ENCODE measurements around the gene ZNF592. TPM values are rescaled to one million over a fixed set of nuclear protein-coding genes. Genes with fewer than 3 reads are reported as not detected.
A peak's percentile ranks its signal among the peaks of the same experiment; 100 is the strongest.

ZNF592 gene
- total RNA-seq, 4 donors from 2014 or later = 4.7 to 48.2 (median 11.7) TPM

GRCh38 chr15:84834229-84834955 is 86.0 kb downstream of the ZNF592 start:
- Histone ChIP-seq H3K4me1 (no peaks in the 10 kb centered on the region), H3K4me3 (no peak overlapping the region), H3K27ac (no peak overlapping the region), H3K36me3 (no peaks in the 10 kb centered on the region), H3K9me3 (no peaks in the 10 kb centered on the region), H3K27me3 (no peaks in the 10 kb centered on the region)
- TF ChIP-seq POLR2A (IDR thresholded peaks at IDR 0.05) (no peak), CTCF (IDR thresholded peaks at IDR 0.05) (no peak)
- no peak for DNase-seq
- intact Hi-C loops (cut with DNase I; ENCODE audit: low total_unique reads) = no loop called here

GRCh38 chr15:84834969-84835368 is 86.6 kb downstream of the ZNF592 start:
- H3K27ac ChIP-seq = no peak overlapping the region
- H3K4me1 ChIP-seq = no peaks in the 10 kb centered on the region
- H3K27me3 ChIP-seq = no peaks in the 10 kb centered on the region
- H3K9me3 ChIP-seq = no peaks in the 10 kb centered on the region
- no peak for DNase-seq
- TF ChIP-seq POLR2A (IDR thresholded peaks at IDR 0.05) (no peak), CTCF (IDR thresholded peaks at IDR 0.05) (no peak)
- no peaks in the 10 kb centered on the region for H3K36me3 ChIP-seq
- intact Hi-C loops (cut with DNase I; ENCODE audit: low total_unique reads) = no loop called here
- H3K4me3 ChIP-seq = no peak overlapping the region

- H3K27ac ChIP-seq = no peak overlapping the region
- peaks cover 0 to 4% of the 10 kb centered on the region in 2 donors for H3K4me1 ChIP-seq
- no peaks in the 10 kb centered on the region for H3K27me3 ChIP-seq
- H3K4me3 ChIP-seq = no peak overlapping the region
- H3K9me3 ChIP-seq = no peaks in the 10 kb centered on the region
- TF ChIP-seq POLR2A (IDR thresholded peaks at IDR 0.05) = no peak
- no peak for TF ChIP-seq CTCF (IDR thresholded peaks at IDR 0.05)
- H3K36me3 ChIP-seq = no peaks in the 10 kb centered on the region
- DNase-seq = no peak
- intact Hi-C loops (cut with DNase I; ENCODE audit: low total_unique reads) = no loop called here
These were observed 87.4 kb downstream of the ZNF592 start for GRCh38 chr15:84835661-84836337.

GRCh38 chr15:84836844-84837243 is 88.5 kb downstream of the ZNF592 start:
- TF ChIP-seq POLR2A (IDR thresholded peaks at IDR 0.05) (no peak), CTCF (IDR thresholded peaks at IDR 0.05) (no peak)
- no peaks in the 10 kb centered on the region for H3K36me3 ChIP-seq
- H3K27ac ChIP-seq = no peak overlapping the region
- peaks cover 0 to 4% of the 10 kb centered on the region in 2 donors for H3K4me1 ChIP-seq
- no peak for DNase-seq
- H3K4me3 ChIP-seq = no peak overlapping the region
- no peaks in the 10 kb centered on the region for H3K9me3 ChIP-seq
- H3K27me3 ChIP-seq = no peaks in the 10 kb centered on the region
- intact Hi-C loops (cut with DNase I; ENCODE audit: low total_unique reads) = no loop called here

GRCh38 chr15:84839714-84840113 is 91.3 kb downstream of the ZNF592 start:
- H3K27ac ChIP-seq = peak overlapping the region in 1 of 2 donors; percentile 33
- intact Hi-C loops (cut with DNase I; ENCODE audit: low total_unique reads) = no loop called here
- H3K27me3 ChIP-seq = no peaks in the 10 kb centered on the region
- TF ChIP-seq CTCF (IDR thresholded peaks at IDR 0.05) (no peak), POLR2A (IDR thresholded peaks at IDR 0.05) (no peak)
- no peak for DNase-seq
- H3K36me3 ChIP-seq = no peaks in the 10 kb centered on the region
- H3K9me3 ChIP-seq = no peaks in the 10 kb centered on the region
- H3K4me3 ChIP-seq = no peak overlapping the region
- peaks cover 0 to 4% of the 10 kb centered on the region in 2 donors for H3K4me1 ChIP-seq
